Adrenal gland (tissue), 12 donors: ENCODE data around the gene PPP2R5C. TPM values are rescaled to one million over a fixed set of nuclear protein-coding genes. Genes with fewer than 3 reads are reported as not detected.
A peak's percentile ranks its signal among the peaks of the same experiment; 100 is the strongest.

Experiments used
- DNase-seq, 7 donors: peaks; one replicate each; pipeline ENCODE4 v3.0.0-alpha.2; 2019 to 2020
- H3K27ac ChIP-seq, 5 donors: fragments of 200-600 bp; sonication (generic) in 4 of 5; 1 replicate in 3 of 5; 2 replicates in 2 of 5; pipeline versions ENCODE4 v1.5.1 to v1.8.0; 2016 to 2020; ENCODE audit warnings: mild to moderate bottlenecking in 1 of 5
- H3K27me3 ChIP-seq: fragments of 200-600 bp; 2 replicates; pipeline ENCODE4 v1.8.0; 2021
- H3K36me3 ChIP-seq, 2 donors: fragments of 200-600 bp; replicated peaks in 1 of 2; 1 replicate in 1 of 2; 2 replicates in 1 of 2; pipeline versions ENCODE4 v1.5.1 to v1.8.0; 2018 to 2022
- H3K4me1 ChIP-seq, 2 donors: fragments of 200-600 bp; replicated peaks in 1 of 2; 1 replicate in 1 of 2; 2 replicates in 1 of 2; pipeline versions ENCODE4 v1.5.1 to v1.8.0; 2018 to 2021
- H3K4me3 ChIP-seq, 4 donors: fragments of 200-600 bp; sonication (generic) in 3 of 4; one replicate each; pipeline ENCODE4 v1.5.1; 2016 to 2018
- H3K9me3 ChIP-seq, 3 donors: fragments of 200-600 bp; sonication (generic) in 1 of 3; replicated peaks in 1 of 3; 1 replicate in 2 of 3; 2 replicates in 1 of 3; pipeline versions ENCODE4 v1.5.1 to v1.8.0; 2016 to 2021
- CTCF ChIP-seq, 6 experiments: fragments of 450-650 bp in 4 of 6; fragments of 200-600 bp in 2 of 6; sonication (generic) in 1 of 6; IDR thresholded peaks; 1 replicate in 5 of 6; 2 replicates in 1 of 6; pipeline versions ENCODE4 v1.5.1 to v1.8.0; 2016 to 2021; ENCODE audit warnings: antibody characterized with exemption in 6 of 6, mild to moderate bottlenecking in 2 of 6, moderate library complexity in 1 of 6
- POLR2A ChIP-seq, 2 donors: fragments of 450-650 bp; IDR thresholded peaks; one replicate each; pipeline ENCODE4 v1.6.1; 2017; ENCODE audit warnings: antibody characterized with exemption in 2 of 2, mild to moderate bottlenecking in 2 of 2, moderate library complexity in 1 of 2
- WGBS, 4 donors: extraction: QIAGEN DNeasy Blood & Tissue Kit in 2 of 4; methylation state at CpG; one replicate each; pipeline versions ENCODE4 v1.1.5 to v1.1.7; 2013 to 2017; 5-methylcytosine and 5-hydroxymethylcytosine counted together
- intact Hi-C, 2 donors: fragments of 100-400 bp; cut with DNase I; formaldehyde crosslinking; loops; one replicate each; pipeline versions ENCODE4 v1.14.1 to v1.15.0; 2022 to 2023
- polyA plus RNA-seq, 3 donors: library from polyadenylated mRNA; stranded (reverse); fragments of 200-250 nt in 2 of 3; fragments of 350-450 nt in 1 of 3; fragmentation: Illumina TruSeq in 1 of 3; extraction: RNeasy Lipid Tissue Mini Kit (QIAGEN cat#74804) in 1 of 3; gene quantifications; one replicate each; pipeline ENCODE4 v1.2.3, GENCODE V29; 2013 to 2014
- total RNA-seq, 9 donors: library from RNA; depleted of rRNA in 4 of 9; stranded (reverse); fragments of >200 nt in 4 of 9; fragments of 120-200 nt in 1 of 9; fragmentation: NEBNext Ultra II Directional in 1 of 9; extraction: Animal tissue kit (Norgen Biotek cat#: 25700) in 1 of 9; gene quantifications; one replicate each; pipeline versions ENCODE4 v1.1.0 to v1.2.4, GENCODE V29; 2013 to 2023
- donor health status: healthy with polysubstance abuse.
- donor health status: Bipolar disorder and iron deficiency.
- donor health status: DM: yes; HTN: yes; CAD: no.
- donor health status: DM: no; HTN: no; CAD: no.
- donor health status: DM: no; HTN: no; CAD: no.
- donor health status: DM: yes; HTN: yes; CAD: no.

PPP2R5C gene
- total and polyA plus RNA-seq, 12 donors: 66.5 to 216 (median 134) TPM

- H3K36me3 ChIP-seq: no peaks in the 10 kb centered on the region
- H3K27me3 ChIP-seq: no peaks in the 10 kb centered on the region
- H3K27ac ChIP-seq: peak overlapping the region in 1 of 5 donors; percentile 13
- H3K9me3 ChIP-seq: no peaks in the 10 kb centered on the region
- DNase-seq: peak in 2 of 7 donors; percentile 12 to 50
- TF ChIP-seq POLR2A (IDR thresholded peaks at IDR 0.05) (no peak), CTCF (IDR thresholded peaks at IDR 0.05) (no peak)
- intact Hi-C loops: no loop called here
- peaks cover 7 to 22% of the 10 kb centered on the region in 2 donors for H3K4me1 ChIP-seq
- H3K4me3 ChIP-seq: no peak overlapping the region
- WGBS, 4 donors: 79 to 86% (median 82%) methylated on average over 8 to 9 of the region's 9 CpGs
Measured at GRCh38 chr14:101961746-101962502, 200.4 kb downstream of the PPP2R5C start.

GRCh38 chr14:101962503-101962874 lies 201.0 kb downstream of the PPP2R5C start:
- Histone ChIP-seq H3K4me1 (peaks cover 7 to 25% of the 10 kb centered on the region in 2 donors), H3K27ac (peak overlapping the region in 1 of 5 donors; percentile 13), H3K36me3 (no peaks in the 10 kb centered on the region), H3K4me3 (no peak overlapping the region), H3K9me3 (no peaks in the 10 kb centered on the region), H3K27me3 (no peaks in the 10 kb centered on the region)
- no peak for TF ChIP-seq POLR2A (IDR thresholded peaks at IDR 0.05)
- no peak for TF ChIP-seq CTCF (IDR thresholded peaks at IDR 0.05)
- intact Hi-C loops: no loop called here
- 25 to 51% (median 42%) methylated on average over 5 of the region's 5 CpGs for WGBS, 4 donors
- peak in 6 of 7 donors; percentile 33 to 90 (median 74) for DNase-seq

GRCh38 chr14:101963052-101963451 lies 201.5 kb downstream of the PPP2R5C start:
- no peak overlapping the region for H3K4me3 ChIP-seq
- no peaks in the 10 kb centered on the region for H3K9me3 ChIP-seq
- H3K27me3 ChIP-seq: no peaks in the 10 kb centered on the region
- WGBS, 4 donors: 79 to 85% (median 84%) methylated on average over 5 of the region's 5 CpGs
- no peak overlapping the region for H3K27ac ChIP-seq
- H3K4me1 ChIP-seq: peaks cover 7 to 31% of the 10 kb centered on the region in 2 donors
- H3K36me3 ChIP-seq: no peaks in the 10 kb centered on the region
- intact Hi-C loops: no loop called here
- TF ChIP-seq POLR2A (IDR thresholded peaks at IDR 0.05): no peak
- no peak for TF ChIP-seq CTCF (IDR thresholded peaks at IDR 0.05)
- peak in 1 of 7 donors; percentile 10 for DNase-seq

- DNase-seq: peak in 2 of 7 donors; percentile 21 to 65
- Histone ChIP-seq H3K36me3 (no peaks in the 10 kb centered on the region), H3K4me3 (peak overlapping the region in 1 of 4 donors; percentile 96), H3K27ac (peak overlapping the region in 4 of 5 donors; percentile 10 to 96 (median 32)), H3K27me3 (no peaks in the 10 kb centered on the region), H3K4me1 (peaks cover 7 to 35% of the 10 kb centered on the region in 2 donors), H3K9me3 (no peaks in the 10 kb centered on the region)
- intact Hi-C loops: no loop called here
- TF ChIP-seq POLR2A (IDR thresholded peaks at IDR 0.05) (no peak), CTCF (IDR thresholded peaks at IDR 0.05) (no peak)
- 44 to 50% (median 46%) methylated on average over 20 of the region's 20 CpGs for WGBS, 4 donors
Measured at GRCh38 chr14:101963656-101964296, 202.3 kb downstream of the PPP2R5C start.
